GM21526 (cell line): ENCODE results near the gene TNS3.

Source experiments
- ATAC-seq: cut with Tn5 transposase; IDR thresholded peaks from one replicate; pipeline ENCODE4 v1.9.1; 2021; ENCODE audit warnings: moderate library complexity; ENCODE audit not compliant: unreplicated experiment, low FRiP score

Gene TNS3

DNA sequence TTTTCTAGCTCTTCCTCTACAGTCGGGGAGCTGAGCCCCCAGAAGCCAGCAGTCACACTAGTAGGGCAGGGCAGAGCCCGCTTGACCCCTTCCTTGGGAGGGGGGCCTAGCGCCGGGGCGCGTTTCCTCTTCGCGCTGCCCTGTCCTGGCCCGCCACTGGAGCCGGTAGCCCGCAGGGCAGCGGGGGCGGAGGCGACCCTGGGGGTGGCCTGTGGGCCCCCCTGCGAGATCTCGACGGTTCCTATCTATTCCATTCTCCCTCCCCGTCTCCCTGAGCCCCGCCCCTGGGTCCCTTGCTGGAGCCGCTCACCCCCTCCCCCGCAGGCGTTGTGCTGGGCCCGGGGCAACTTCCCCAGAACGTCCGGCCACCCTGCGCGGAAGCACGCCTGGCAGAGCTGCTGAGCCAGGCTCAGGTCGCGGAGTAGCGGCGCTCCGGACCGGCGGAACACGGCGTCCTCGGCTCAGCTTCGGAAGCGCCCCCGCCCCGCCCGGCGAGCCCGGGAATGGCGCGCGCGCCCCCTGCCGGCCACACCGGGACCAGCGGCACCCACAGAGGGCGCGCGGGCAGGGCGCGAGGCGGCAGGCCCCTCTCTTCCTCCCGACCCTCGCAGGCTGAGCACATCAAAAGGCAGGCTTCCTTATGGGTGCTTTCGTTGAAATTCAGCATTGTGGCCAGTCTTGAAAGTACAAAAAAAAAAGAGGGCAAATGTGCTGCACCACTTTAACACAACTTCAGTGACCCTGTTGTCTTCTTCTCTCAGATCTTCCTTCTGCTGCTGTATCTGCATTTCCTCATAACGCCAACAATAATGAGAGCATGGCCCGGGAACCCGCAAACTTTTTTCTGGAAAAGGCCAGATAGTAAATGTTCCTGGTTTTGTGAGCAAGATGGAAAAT lies 327.6 kb downstream of the TNS3 start:
- ATAC-seq = peak; percentile 72

GRCh38 chr7:47253650-47254080 lies 328.2 kb downstream of the TNS3 start:
- ATAC-seq = peak; percentile 17

- no peak for ATAC-seq
These were observed 329.2 kb downstream of the TNS3 start for GRCh38 chr7:47252675-47253074.

DNA sequence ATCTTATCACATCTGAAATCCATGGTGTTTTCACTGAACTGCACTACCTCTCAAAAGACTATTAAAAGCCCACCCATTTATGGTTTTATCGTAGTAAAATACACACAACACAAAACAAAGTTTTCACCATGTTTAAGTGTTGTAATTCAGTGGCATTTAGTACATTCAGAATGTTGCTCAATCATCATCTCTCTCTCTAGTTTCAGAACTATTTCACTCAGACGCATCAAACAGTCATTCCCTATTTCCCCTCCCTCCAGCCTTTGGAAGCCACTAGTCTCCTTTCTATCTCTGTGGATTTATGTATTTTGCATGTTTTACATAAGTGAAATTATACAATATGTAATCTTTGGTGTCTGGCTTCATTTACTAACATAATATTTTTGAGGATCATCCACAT lies 332.6 kb downstream of the TNS3 start:
- ATAC-seq = no peak

DNA sequence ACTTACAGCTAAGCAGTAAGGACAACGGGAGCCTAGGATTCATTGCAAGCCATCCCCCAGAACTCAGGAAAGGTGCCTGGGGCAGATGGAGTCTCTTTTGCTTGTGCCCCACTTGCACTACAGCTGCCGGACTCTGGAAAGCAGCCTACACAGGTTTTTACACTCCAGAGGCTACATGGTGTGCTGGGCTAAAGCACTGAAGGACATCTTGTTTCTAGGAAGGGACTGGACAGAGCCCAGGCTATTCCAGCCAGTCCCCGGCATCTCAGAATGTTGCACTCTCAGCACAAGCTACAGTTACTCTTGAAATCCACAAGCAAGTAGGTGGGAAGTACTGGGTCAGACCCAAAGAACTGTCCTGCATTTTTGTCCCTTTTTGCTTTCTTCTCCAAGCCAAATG lies 333.1 kb downstream of the TNS3 start:
- no peak for ATAC-seq

DNA sequence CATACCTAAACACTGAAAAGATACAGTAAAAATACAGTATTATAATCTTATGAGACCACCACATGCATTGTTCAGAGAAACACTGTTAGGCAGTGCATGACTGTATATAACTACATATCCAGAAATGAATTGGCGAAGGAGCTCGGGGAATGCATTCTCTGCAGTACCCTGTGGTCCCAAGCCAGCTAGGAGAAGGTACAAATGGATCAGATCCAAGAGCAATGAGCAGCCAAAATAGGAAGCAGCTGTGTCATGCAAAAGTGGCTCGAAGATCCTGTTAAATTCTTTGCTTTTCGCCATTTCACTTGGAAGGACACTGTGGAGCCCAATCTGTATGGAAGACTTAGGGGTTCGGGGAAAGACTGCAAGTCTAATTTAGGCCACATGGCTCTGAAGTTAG lies 334.8 kb downstream of the TNS3 start:
- ATAC-seq = no peak

DNA sequence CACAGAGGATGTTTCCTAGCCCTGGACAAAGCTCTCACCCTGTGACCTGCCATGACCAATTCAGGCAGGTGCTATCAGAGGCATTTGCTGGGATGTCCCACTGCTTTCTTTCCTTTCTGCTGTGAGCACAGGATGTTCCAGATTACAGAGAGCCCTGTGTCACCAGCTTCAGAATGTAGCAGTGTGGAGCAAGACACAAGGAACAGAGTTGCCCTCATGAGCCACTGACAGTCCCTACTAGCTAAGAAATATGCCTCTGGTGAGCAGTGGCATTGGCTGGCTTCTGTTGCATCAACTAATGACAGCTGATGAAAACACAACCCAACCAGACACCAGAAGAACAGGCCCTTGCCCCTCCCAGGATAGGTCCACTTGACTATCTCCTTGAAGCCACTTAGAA lies 337.2 kb downstream of the TNS3 start:
- ATAC-seq = no peak

GRCh38 chr7:47241112-47242065 lies 340.5 kb downstream of the TNS3 start:
- ATAC-seq = no peak

GRCh38 chr7:47239931-47240421 lies 341.9 kb downstream of the TNS3 start:
- ATAC-seq = no peak

DNA sequence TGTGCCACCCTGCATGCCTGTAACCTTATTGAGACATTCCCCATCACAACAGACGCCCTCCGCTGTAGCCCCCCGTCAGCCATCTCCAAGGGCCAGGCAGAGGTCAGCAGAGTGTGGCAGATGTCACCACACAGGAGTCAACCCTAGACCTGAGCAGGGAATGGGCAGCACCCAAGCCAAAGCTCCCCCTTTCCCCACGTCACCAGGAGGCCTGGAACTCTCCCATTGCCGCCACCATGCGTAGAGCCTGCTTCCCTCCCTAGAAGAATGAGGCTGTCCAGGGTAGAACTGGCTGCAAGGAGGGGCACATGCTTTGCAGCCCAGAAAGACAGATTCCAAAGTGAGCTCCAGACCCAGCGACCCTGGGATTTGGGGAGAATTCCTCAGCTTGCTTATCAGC lies 342.9 kb downstream of the TNS3 start:
- ATAC-seq = no peak

GRCh38 chr7:47236480-47237129 lies 345.3 kb downstream of the TNS3 start:
- ATAC-seq = no peak

- no peak for ATAC-seq
These were observed 347.9 kb downstream of the TNS3 start for GRCh38 chr7:47233996-47234395.

GRCh38 chr7:47232751-47233412 lies 349.0 kb downstream of the TNS3 start:
- ATAC-seq = no peak

- no peak for ATAC-seq
These were observed 350.3 kb downstream of the TNS3 start for GRCh38 chr7:47231627-47232026.

GRCh38 chr7:47231032-47231431 lies 350.9 kb downstream of the TNS3 start:
- ATAC-seq = no peak

- ATAC-seq = no peak
These were observed 353.4 kb downstream of the TNS3 start for GRCh38 chr7:47228386-47229014.

GRCh38 chr7:47227762-47228177 lies 354.1 kb downstream of the TNS3 start:
- peak; percentile 57 for ATAC-seq

DNA sequence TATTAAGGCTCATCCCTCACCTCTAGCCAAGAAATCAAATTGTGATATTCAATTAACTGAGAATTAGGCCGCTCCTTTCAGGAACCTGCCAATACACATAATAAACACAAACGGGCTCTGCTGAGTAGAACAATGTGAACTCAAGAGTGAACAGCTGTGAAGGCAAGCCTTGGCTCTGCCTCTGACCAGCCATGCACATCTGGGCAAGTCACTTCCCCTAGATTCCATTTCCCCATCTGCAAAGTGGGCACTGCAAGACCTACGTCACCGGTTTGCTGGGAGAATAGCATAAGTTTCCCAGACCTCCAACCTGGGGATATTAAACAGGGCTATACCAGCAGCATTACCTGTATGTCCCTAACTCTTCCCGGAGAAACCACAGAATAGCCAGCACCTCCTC lies 355.2 kb downstream of the TNS3 start:
- no peak for ATAC-seq

DNA sequence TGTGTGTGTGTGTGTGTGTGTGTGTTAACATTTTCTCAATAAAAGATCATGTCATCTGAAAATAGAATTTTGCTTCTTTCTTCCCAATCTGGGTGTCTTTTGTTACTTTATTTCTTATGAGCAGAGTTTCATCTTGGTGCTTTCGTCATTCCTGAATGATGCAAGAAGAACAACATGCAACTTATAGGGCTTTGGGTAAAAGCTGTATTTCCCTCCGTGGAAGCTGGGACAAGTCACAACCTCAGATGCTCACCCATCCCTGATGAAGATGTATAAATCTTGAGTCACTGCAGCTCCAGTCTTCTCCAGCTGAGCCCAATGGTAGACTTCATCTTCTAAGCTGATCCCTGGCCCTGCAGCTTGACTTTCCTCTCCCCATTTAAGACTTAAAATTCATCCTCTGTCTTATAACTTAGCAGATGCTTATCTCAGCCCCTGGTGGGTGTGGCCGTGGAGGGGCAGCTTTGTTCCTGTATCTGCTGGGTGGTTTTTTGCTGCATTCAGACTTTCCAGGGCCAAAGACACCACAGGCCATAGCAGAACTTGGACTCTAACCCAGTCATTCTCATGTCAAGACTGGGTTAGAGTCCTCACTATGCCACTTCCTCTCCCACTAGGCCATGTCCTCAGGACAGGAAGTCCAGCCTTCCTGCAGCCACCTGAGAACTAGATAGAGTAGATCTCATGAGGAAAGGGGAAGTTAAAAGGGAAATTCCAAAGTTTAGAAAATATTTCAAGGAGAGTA lies 356.4 kb downstream of the TNS3 start:
- no peak for ATAC-seq
